ENCODE results near the gene KCNA5. TPM values are rescaled to one million over a fixed set of nuclear protein-coding genes. Genes with fewer than 3 reads are reported as not detected.

KCNA5 gene
- total RNA-seq, 1 experiment from 2014 or later, result not detected

- Histone ChIP-seq H2AFZ (ENCODE audit: low read length) (no peak overlapping the region), H3K4me3 (ENCODE audit: low read length) (no peak overlapping the region), H4K20me1 (ENCODE audit: low read length) (no peaks in the 10 kb centered on the region), H3K79me2 (ENCODE audit: low read length) (no peaks in the 10 kb centered on the region), H3K36me3 (ENCODE audit: low read depth, low read length) (no peaks in the 10 kb centered on the region), H3K9me2 (replicated peaks; ENCODE audit: low read length) (no peaks in the 10 kb centered on the region), H3K9ac (ENCODE audit: low read length) (no peak overlapping the region), H3F3A (ENCODE audit: low read length, unreplicated experiment) (no peaks in the 10 kb centered on the region), H3K4me1 (ENCODE audit: insufficient read depth, low read length) (no peaks in the 10 kb centered on the region), H3K27me3 (ENCODE audit: low read length) (no peaks in the 10 kb centered on the region), H3K4me2 (ENCODE audit: low read length) (no peak overlapping the region), H3K27ac (ENCODE audit: low read length) (no peak overlapping the region), H3K9me3 (ENCODE audit: low read length) (no peaks in the 10 kb centered on the region)
- intact Hi-C loops (cut with micrococcal nuclease), result no loop called here
- no TSS peak for BruUV-seq (replicated peaks)
- POLR2A ChIA-PET (ENCODE audit: unreplicated experiment), result no interaction called here
- CTCF ChIA-PET, result no interaction called here
- DNase-seq, result no peak
- no peak for TF ChIP-seq EZH2 (IDR thresholded peaks at IDR 0.05; ENCODE audit: low read length, unreplicated experiment)
- no peak for TF ChIP-seq EZH2phosphoT487 (IDR thresholded peaks at IDR 0.05; ENCODE audit: borderline replicate concordance, low read length)
- TF ChIP-seq CTCF (conservative IDR thresholded peaks at IDR 0.05; ENCODE audit: low read depth, low read length), result no peak
- no peak for ATAC-seq
Measured at GRCh38 chr12:5035618-5036017, 8.1 kb upstream of the KCNA5 start.

- Histone ChIP-seq H3K27ac (ENCODE audit: low read length) (no peak overlapping the region), H3K4me3 (ENCODE audit: low read length) (no peak overlapping the region), H3K4me2 (ENCODE audit: low read length) (no peak overlapping the region), H2AFZ (ENCODE audit: low read length) (no peak overlapping the region), H4K20me1 (ENCODE audit: low read length) (no peaks in the 10 kb centered on the region), H3K4me1 (ENCODE audit: insufficient read depth, low read length) (no peaks in the 10 kb centered on the region), H3K27me3 (ENCODE audit: low read length) (no peaks in the 10 kb centered on the region), H3K9me3 (ENCODE audit: low read length) (no peaks in the 10 kb centered on the region), H3K9me2 (replicated peaks; ENCODE audit: low read length) (no peaks in the 10 kb centered on the region), H3F3A (ENCODE audit: low read length, unreplicated experiment) (no peaks in the 10 kb centered on the region), H3K36me3 (ENCODE audit: low read depth, low read length) (no peaks in the 10 kb centered on the region), H3K9ac (ENCODE audit: low read length) (no peak overlapping the region), H3K79me2 (ENCODE audit: low read length) (no peaks in the 10 kb centered on the region)
- ATAC-seq (no peak), DNase-seq (no peak)
- POLR2A ChIA-PET (ENCODE audit: unreplicated experiment), result no interaction called here
- no peak for TF ChIP-seq CTCF (conservative IDR thresholded peaks at IDR 0.05; ENCODE audit: low read depth, low read length)
- no peak for TF ChIP-seq EZH2phosphoT487 (IDR thresholded peaks at IDR 0.05; ENCODE audit: borderline replicate concordance, low read length)
- TF ChIP-seq EZH2 (IDR thresholded peaks at IDR 0.05; ENCODE audit: low read length, unreplicated experiment), result no peak
- CTCF ChIA-PET, result no interaction called here
- intact Hi-C loops (cut with micrococcal nuclease), result no loop called here
- no TSS peak for BruUV-seq (replicated peaks)
Measured at GRCh38 chr12:5036031-5036430, 7.6 kb upstream of the KCNA5 start.

- Histone ChIP-seq H3K9me2 (replicated peaks; ENCODE audit: low read length) (no peaks in the 10 kb centered on the region), H3K9me3 (ENCODE audit: low read length) (no peaks in the 10 kb centered on the region), H3K36me3 (ENCODE audit: low read depth, low read length) (no peaks in the 10 kb centered on the region), H3K27me3 (ENCODE audit: low read length) (no peaks in the 10 kb centered on the region), H2AFZ (ENCODE audit: low read length) (no peak overlapping the region), H3K27ac (ENCODE audit: low read length) (no peak overlapping the region), H3K4me1 (ENCODE audit: insufficient read depth, low read length) (no peaks in the 10 kb centered on the region), H3K9ac (ENCODE audit: low read length) (no peak overlapping the region), H4K20me1 (ENCODE audit: low read length) (no peaks in the 10 kb centered on the region), H3F3A (ENCODE audit: low read length, unreplicated experiment) (no peaks in the 10 kb centered on the region), H3K4me3 (ENCODE audit: low read length) (no peak overlapping the region), H3K4me2 (ENCODE audit: low read length) (no peak overlapping the region), H3K79me2 (ENCODE audit: low read length) (no peaks in the 10 kb centered on the region)
- no peak for ATAC-seq
- POLR2A ChIA-PET (ENCODE audit: unreplicated experiment), result no interaction called here
- DNase-seq, result no peak
- intact Hi-C loops (cut with micrococcal nuclease), result no loop called here
- BruUV-seq (replicated peaks), result no TSS peak
- CTCF ChIA-PET, result no interaction called here
- no peak for TF ChIP-seq CTCF (conservative IDR thresholded peaks at IDR 0.05; ENCODE audit: low read depth, low read length)
- TF ChIP-seq EZH2 (IDR thresholded peaks at IDR 0.05; ENCODE audit: low read length, unreplicated experiment), result no peak
- TF ChIP-seq EZH2phosphoT487 (IDR thresholded peaks at IDR 0.05; ENCODE audit: borderline replicate concordance, low read length), result no peak
Measured at GRCh38 chr12:5037795-5038357, 5.8 kb upstream of the KCNA5 start.
